GM19035 (cell line): ENCODE results near the gene HTR3C.
"Not testable (repeated sequence)": the region's sequence is repeated elsewhere in the genome, so short reads cannot be mapped to it uniquely, and the experiment has no call there.

Experiments
- ATAC-seq: cut with Tn5 transposase; IDR thresholded peaks from one replicate; pipeline ENCODE4 v1.9.1; 2021; ENCODE audit not compliant: unreplicated experiment

The HTR3C gene

GRCh38 chr3:184052767-184053166, at the start of gene HTR3C:
HTR3C (plus strand) TSS chr3:184053047; CDS start chr3:184053081, 34 bp downstream.
- no peak for ATAC-seq

- ATAC-seq, result no peak
These were observed 49.5 kb upstream of the HTR3C start for GRCh38 chr3:184003187-184003967.

GRCh38 chr3:184004476-184004875, 48.4 kb upstream of the HTR3C start:
- no peak for ATAC-seq

GRCh38 chr3:184005941-184006507, 46.8 kb upstream of the HTR3C start:
- ATAC-seq, result no peak

GRCh38 chr3:184007143-184007813, 45.6 kb upstream of the HTR3C start:
- ATAC-seq, result not testable (repeated sequence)

- no peak for ATAC-seq
These were observed 44.7 kb upstream of the HTR3C start for GRCh38 chr3:184008161-184008560.

- ATAC-seq, result no peak
These were observed 41.5 kb upstream of the HTR3C start for GRCh38 chr3:184011230-184011876.

GRCh38 chr3:184011937-184012889, 40.6 kb upstream of the HTR3C start:
- no peak for ATAC-seq

GRCh38 chr3:184015381-184016019, 37.3 kb upstream of the HTR3C start:
- no peak for ATAC-seq

- no peak for ATAC-seq
These were observed 36.7 kb upstream of the HTR3C start for GRCh38 chr3:184016169-184016570.

- ATAC-seq, result peak; percentile 69
These were observed 35.8 kb upstream of the HTR3C start for GRCh38 chr3:184016811-184017671.

- peak; percentile 98 for ATAC-seq
These were observed 35.0 kb upstream of the HTR3C start, which contains the start of gene ABCC5 for GRCh38 chr3:184017672-184018423. ABCC5 (minus strand) TSS chr3:184017884; CDS start chr3:184014392, 3,492 bp downstream.

GRCh38 chr3:184018424-184018973, 34.3 kb upstream of the HTR3C start:
- no peak for ATAC-seq

GRCh38 chr3:184022323-184022722, 30.5 kb upstream of the HTR3C start:
- no peak for ATAC-seq

GRCh38 chr3:184025256-184025655, 27.6 kb upstream of the HTR3C start:
- not testable (repeated sequence) for ATAC-seq

GRCh38 chr3:184028275-184028890, 24.5 kb upstream of the HTR3C start:
- not testable (repeated sequence) for ATAC-seq

GRCh38 chr3:184029443-184029842, 23.4 kb upstream of the HTR3C start:
- ATAC-seq, result no peak
